ENCODE data around the gene KLC4.

KLC4 gene

GRCh38 chr6:43059168-43060033 lies at the start of gene KLC4, which contains the start of gene MRPL2:
Gene KLC4, plus strand, starts transcription at chr6:43059631. Its CDS starts 1,705 bp downstream, at chr6:43061336.
Gene MRPL2, minus strand, starts transcription at chr6:43059434. Its CDS starts 53 bp downstream, at chr6:43059381.
- peak; percentile 99 for DNase-seq

- no peak for DNase-seq
These were observed 48.2 kb upstream of the KLC4 start for GRCh38 chr6:43011207-43011606.

- no peak for DNase-seq
These were observed 47.1 kb upstream of the KLC4 start for GRCh38 chr6:43012364-43012763.

- no peak for DNase-seq
These were observed 46.2 kb upstream of the KLC4 start for GRCh38 chr6:43013097-43013842.

- peak; percentile 100 for DNase-seq
These were observed 45.5 kb upstream of the KLC4 start, which contains the start of the genes KLHDC3 and MEA1 for GRCh38 chr6:43013843-43014433. Gene KLHDC3, plus strand, starts transcription at chr6:43014249. Its CDS starts 2,944 bp downstream, at chr6:43017193. Gene MEA1, minus strand, starts transcription at chr6:43013946. Its CDS starts 133 bp downstream, at chr6:43013813.

- peak; percentile 31 for DNase-seq
These were observed 45.0 kb upstream of the KLC4 start for GRCh38 chr6:43014434-43014909.

GRCh38 chr6:43016176-43016942 lies 43.1 kb upstream of the KLC4 start:
- no peak for DNase-seq

- DNase-seq = no peak
These were observed 42.5 kb upstream of the KLC4 start for GRCh38 chr6:43016943-43017334.

- DNase-seq = no peak
These were observed 40.3 kb upstream of the KLC4 start for GRCh38 chr6:43019152-43019551.

GRCh38 chr6:43020052-43020705 lies 39.3 kb upstream of the KLC4 start:
- no peak for DNase-seq

GRCh38 chr6:43020847-43021246 lies 38.6 kb upstream of the KLC4 start:
- no peak for DNase-seq

GRCh38 chr6:43021270-43022047 lies 38.0 kb upstream of the KLC4 start, which contains the start of gene RRP36:
Gene RRP36, plus strand, starts transcription at chr6:43021623. Its CDS starts 32 bp downstream, at chr6:43021655.
- DNase-seq = peak; percentile 68

GRCh38 chr6:43024436-43024835 lies 35.0 kb upstream of the KLC4 start:
- no peak for DNase-seq

GRCh38 chr6:43026365-43026764 lies 33.1 kb upstream of the KLC4 start:
- DNase-seq = no peak

- no peak for DNase-seq
These were observed 30.3 kb upstream of the KLC4 start for GRCh38 chr6:43029120-43029519.

- no peak for DNase-seq
These were observed 27.1 kb upstream of the KLC4 start for GRCh38 chr6:43032326-43032725.

GRCh38 chr6:43033496-43034189 lies 25.8 kb upstream of the KLC4 start:
- no peak for DNase-seq

GRCh38 chr6:43034190-43034525 lies 25.3 kb upstream of the KLC4 start:
- no peak for DNase-seq

GRCh38 chr6:43035495-43036194 lies 23.8 kb upstream of the KLC4 start:
- no peak for DNase-seq

GRCh38 chr6:43036712-43037111 lies 22.7 kb upstream of the KLC4 start:
- no peak for DNase-seq
